ENCODE results near the gene ALPI.
"Not testable (repeated sequence)": the region's sequence is repeated elsewhere in the genome, so short reads cannot be mapped to it uniquely, and the experiment has no call there.

ALPI gene

DNA sequence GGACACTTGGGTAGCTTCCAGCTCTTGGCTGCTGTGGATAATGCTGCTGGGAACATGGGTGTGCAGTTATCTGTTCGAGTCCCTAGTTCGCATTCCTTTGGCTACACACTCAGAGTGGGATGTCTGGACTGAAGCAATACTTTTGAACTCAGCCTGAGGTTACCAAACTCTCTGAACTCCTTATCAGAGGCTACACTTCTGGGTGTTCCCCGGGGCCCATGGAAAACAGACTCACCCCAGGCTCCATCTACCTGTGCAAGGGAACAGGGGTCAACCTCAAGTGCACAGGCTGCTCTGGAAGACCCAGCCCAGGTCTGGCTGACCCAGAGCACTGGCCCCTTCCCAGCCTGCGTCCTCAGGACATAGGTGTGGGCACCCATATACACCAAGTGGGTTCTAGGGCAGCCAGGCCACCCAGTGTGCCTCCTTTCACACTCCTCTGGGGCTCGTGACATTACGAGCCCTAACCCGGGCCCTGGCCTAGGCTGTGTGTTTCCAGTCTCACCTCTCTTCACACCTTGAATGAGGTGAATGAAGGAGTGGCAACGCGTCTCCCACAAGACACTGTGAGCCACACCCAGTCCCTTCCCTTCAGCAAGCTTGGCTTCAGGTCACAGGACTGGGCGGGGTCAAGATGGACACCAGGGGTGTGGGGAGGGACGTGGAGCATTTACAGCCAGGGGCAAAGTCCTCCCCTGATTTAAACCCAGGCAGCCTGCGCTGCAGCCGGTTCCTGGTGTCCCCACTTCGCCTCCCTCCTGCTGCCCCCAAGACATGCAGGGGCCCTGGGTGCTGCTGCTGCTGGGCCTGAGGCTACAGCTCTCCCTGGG is at the start of gene ALPI:
Gene ALPI (plus strand): TSS at position 728 of the 830 bp plus-strand sequence. CDS start 47 bp downstream, at position 775.
- Mint-ChIP-seq H3K4me3 (no peak within 1 kb of the TSS), H3K9me3 (no peaks in the 10 kb centered on the region), H3K27ac (no peak within 1 kb of the TSS), H3K36me3 (no peaks in the 10 kb centered on the region), H3K4me1 (no peaks in the 10 kb centered on the region), H3K27me3 (peaks cover 5% of the 10 kb centered on the region)

DNA sequence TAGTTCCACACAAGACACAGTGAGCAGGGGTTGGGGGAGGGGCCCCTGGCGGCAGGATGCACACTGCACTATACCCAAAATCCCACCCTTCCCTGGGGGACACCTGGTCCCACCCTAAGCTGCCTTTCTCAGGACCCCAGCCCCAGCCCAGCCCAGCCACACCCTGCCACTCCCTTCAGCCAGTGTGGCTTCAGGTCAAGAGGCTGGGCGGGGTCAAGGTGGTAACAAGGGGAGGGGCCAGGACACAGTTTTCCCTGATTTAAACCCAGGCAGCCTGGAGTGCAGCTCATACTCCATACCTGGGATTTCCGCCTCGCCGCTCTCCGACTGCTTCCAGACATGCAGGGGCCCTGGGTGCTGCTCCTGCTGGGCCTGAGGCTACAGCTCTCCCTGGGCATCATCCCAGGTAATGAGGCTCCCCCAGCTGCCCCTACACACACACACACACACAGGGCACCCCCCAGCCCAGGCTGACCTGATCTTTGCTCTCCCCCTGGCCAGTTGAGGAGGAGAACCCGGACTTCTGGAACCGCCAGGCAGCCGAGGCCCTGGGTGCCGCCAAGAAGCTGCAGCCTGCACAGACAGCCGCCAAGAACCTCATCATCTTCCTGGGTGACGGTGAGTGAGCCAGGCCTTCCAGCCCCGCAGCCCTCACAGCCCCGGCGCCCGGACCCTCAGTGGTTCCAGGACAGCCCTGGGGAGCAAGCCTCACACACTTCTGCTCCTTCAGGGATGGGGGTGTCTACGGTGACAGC is 49.2 kb upstream of the ALPI start, which contains the start of gene ALPG:
Gene ALPG (plus strand): TSS at position 289 of the 755 bp plus-strand sequence. CDS start 51 bp downstream, at position 340.
- H3K9me3 Mint-ChIP-seq, result no peaks in the 10 kb centered on the region
- no peak within 1 kb of the TSS for H3K4me3 Mint-ChIP-seq
- no peak within 1 kb of the TSS for H3K27ac Mint-ChIP-seq
- no peaks in the 10 kb centered on the region for H3K27me3 Mint-ChIP-seq
- H3K4me1 Mint-ChIP-seq, result no peaks in the 10 kb centered on the region
- no peaks in the 10 kb centered on the region for H3K36me3 Mint-ChIP-seq

DNA sequence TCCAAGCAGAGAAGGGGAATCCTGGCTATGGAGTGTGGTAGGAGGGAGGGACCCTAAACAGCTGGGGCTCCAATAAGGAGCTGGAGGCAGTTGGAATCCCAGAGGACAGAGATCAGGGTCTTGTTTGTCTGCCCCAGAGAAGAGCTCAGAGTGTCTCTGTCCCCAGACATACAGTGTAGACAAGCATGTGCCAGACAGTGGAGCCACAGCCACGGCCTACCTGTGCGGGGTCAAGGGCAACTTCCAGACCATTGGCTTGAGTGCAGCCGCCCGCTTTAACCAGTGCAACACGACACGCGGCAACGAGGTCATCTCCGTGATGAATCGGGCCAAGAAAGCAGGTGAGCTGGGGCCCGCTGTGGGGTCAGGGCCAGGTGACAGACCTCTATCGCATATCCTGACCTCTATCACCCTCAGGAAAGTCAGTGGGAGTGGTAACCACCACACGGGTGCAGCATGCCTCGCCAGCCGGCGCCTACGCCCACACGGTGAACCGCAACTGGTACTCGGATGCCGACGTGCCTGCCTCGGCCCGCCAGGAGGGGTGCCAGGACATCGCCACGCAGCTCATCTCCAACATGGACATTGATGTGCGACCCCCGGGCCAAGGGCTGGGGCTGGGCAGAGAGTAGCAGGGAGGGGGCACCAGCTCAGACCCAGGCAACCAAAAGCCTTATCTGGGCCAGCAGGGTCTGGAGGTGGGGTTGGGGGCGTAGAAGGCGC is 48.4 kb upstream of the ALPI start:
- not testable (repeated sequence) for H3K27me3 Mint-ChIP-seq, H3K4me1 Mint-ChIP-seq, H3K9me3 Mint-ChIP-seq, H3K27ac Mint-ChIP-seq, H3K36me3 Mint-ChIP-seq, H3K4me3 Mint-ChIP-seq

DNA sequence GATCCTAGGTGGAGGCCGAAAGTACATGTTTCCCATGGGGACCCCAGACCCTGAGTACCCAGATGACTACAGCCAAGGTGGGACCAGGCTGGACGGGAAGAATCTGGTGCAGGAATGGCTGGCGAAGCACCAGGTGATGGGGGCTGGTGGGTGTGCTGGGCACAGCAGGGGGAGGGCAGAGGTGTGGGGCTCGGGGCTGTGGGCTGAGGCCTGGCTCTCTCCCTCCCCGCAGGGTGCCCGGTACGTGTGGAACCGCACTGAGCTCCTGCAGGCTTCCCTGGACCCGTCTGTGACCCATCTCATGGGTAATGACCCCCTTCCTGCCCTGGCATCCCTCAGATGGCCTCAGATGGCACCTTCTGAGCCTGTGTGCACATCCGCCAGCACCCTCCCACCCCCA is 47.7 kb upstream of the ALPI start:
- not testable (repeated sequence) for H3K4me1 Mint-ChIP-seq, H3K27me3 Mint-ChIP-seq, H3K4me3 Mint-ChIP-seq, H3K27ac Mint-ChIP-seq, H3K9me3 Mint-ChIP-seq, H3K36me3 Mint-ChIP-seq

GRCh38 chr2:232409617-232410016 is 46.3 kb upstream of the ALPI start:
- H3K27ac Mint-ChIP-seq, H3K36me3 Mint-ChIP-seq, H3K9me3 Mint-ChIP-seq, H3K4me3 Mint-ChIP-seq, H3K27me3 Mint-ChIP-seq: not testable (repeated sequence)
- peaks cover 13% of the 10 kb centered on the region for H3K4me1 Mint-ChIP-seq

DNA sequence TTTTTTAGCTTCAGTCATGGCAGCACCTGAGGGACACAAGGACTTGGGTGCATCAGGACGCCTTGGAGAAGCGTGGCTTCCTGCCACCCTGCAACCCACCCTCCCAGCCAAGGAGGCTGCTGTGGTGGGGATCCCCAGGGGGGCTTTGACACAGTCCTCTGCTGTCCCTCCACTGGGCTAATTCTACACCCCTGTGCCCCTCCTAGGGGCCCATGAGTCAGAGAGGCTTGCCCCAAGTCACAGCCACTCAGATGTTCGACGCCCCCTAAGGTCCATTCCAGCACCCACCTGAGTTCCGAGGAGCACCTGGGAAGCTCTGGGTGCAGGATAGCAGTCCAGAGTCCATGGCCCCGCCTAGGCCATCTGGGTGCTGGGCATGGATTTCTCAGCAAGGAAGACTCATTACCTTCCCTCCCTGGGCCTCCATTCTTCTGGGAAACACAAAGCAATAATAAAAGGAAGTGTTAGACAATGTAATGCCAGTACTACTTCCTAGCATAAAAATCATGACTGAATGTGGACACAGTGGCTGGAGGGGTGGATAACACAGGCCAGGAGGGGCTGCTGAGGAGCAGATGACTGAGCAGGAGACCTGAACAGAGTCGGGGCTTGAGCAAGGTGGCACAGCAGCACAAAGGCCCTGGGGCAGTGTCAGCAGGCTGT is 45.6 kb upstream of the ALPI start:
- Mint-ChIP-seq H3K4me3 (no peak overlapping the region), H3K27ac (no peak overlapping the region)

GRCh38 chr2:232411901-232412629 is 43.9 kb upstream of the ALPI start:
- Mint-ChIP-seq H3K4me1 (peaks cover 13% of the 10 kb centered on the region), H3K27ac (no peak overlapping the region), H3K27me3 (peaks cover 2% of the 10 kb centered on the region), H3K9me3 (no peaks in the 10 kb centered on the region), H3K4me3 (no peak overlapping the region), H3K36me3 (no peaks in the 10 kb centered on the region)

More for the DNA sequence above, 45.6 kb upstream of the ALPI start:
- Mint-ChIP-seq H3K36me3 (no peaks in the 10 kb centered on the region), H3K4me1 (peaks cover 13% of the 10 kb centered on the region), H3K9me3 (no peaks in the 10 kb centered on the region), H3K27me3 (peaks cover 1% of the 10 kb centered on the region)

GRCh38 chr2:232412986-232413385 is 43.0 kb upstream of the ALPI start:
- peaks cover 13% of the 10 kb centered on the region for H3K4me1 Mint-ChIP-seq
- no peak overlapping the region for H3K4me3 Mint-ChIP-seq
- peaks cover 2% of the 10 kb centered on the region for H3K27me3 Mint-ChIP-seq
- no peak overlapping the region for H3K27ac Mint-ChIP-seq
- no peaks in the 10 kb centered on the region for H3K9me3 Mint-ChIP-seq
- H3K36me3 Mint-ChIP-seq, result no peaks in the 10 kb centered on the region

- Mint-ChIP-seq H3K27me3 (peaks cover 9% of the 10 kb centered on the region), H3K36me3 (no peaks in the 10 kb centered on the region), H3K9me3 (no peaks in the 10 kb centered on the region), H3K4me1 (peaks cover 22% of the 10 kb centered on the region), H3K4me3 (no peak overlapping the region), H3K27ac (no peak overlapping the region)
These were observed 40.7 kb upstream of the ALPI start for GRCh38 chr2:232415138-232415690.

DNA sequence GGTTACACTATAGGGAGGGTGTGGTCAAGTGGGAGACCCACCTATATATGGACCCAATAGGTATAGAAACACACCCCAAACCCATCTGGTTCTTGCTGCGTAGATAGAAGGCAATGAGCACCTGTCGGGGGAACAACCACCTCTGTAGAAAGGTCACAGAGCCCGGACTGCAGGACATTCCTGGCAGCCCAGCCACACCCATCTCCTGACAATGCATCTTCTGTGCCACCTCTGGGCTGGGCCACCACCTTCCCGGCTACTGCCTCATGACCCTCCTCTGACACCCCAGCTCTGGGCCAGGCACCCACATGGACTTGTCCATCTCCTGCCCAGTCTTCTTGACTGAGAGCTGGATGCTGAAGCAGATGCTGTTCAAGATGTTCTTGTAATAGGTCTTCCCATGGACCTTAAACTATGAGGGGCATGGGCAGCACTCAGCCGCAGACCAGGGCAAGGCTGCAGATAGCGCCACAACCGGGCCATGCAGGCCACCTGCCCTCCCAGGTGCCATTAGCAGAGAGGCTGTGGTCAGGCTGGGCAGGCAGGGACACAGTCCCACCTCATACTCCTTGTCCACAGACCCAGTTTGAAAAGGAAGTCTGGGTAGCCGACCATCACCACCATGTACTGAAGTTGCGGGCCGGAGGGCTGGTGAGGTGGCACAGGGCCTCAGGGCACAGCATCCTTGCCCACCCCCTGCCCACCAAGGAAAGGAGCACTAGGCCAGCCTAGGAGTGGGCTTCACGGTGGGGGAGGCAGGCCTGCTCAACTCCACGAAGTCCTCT is 40.0 kb upstream of the ALPI start:
- Mint-ChIP-seq H3K36me3 (no peaks in the 10 kb centered on the region), H3K4me3 (no peak overlapping the region), H3K27me3 (peaks cover 9% of the 10 kb centered on the region), H3K4me1 (peaks cover 22% of the 10 kb centered on the region), H3K27ac (no peak overlapping the region), H3K9me3 (no peaks in the 10 kb centered on the region)

- Mint-ChIP-seq H3K4me3 (no peak overlapping the region), H3K27me3 (peaks cover 11% of the 10 kb centered on the region), H3K4me1 (peaks cover 22% of the 10 kb centered on the region), H3K9me3 (no peaks in the 10 kb centered on the region), H3K27ac (no peak overlapping the region), H3K36me3 (no peaks in the 10 kb centered on the region)
These were observed 39.2 kb upstream of the ALPI start for GRCh38 chr2:232416521-232417470.

DNA sequence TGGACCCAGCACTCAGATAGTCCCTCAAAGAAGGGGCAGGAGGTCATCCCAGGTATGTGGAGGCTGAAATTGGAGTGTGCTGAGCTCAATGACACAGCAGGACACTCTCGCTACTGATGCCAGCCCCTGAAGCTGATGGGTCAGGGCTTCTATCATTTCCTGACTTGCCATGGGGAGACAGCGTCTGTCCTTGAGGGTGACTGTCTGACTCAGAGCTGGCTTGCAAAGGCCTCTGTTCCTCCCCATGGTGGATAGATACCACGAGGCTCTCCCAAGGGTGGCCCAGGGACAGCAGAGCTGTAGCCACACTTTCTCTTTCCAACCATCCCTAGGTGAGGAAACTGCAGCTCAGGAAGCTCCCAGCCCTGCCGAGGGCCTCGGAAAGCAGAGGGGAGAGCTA is 38.5 kb upstream of the ALPI start:
- Mint-ChIP-seq H3K27me3 (peaks cover 15% of the 10 kb centered on the region), H3K27ac (no peak overlapping the region), H3K4me1 (peaks cover 20% of the 10 kb centered on the region), H3K36me3 (no peaks in the 10 kb centered on the region), H3K4me3 (no peak overlapping the region), H3K9me3 (no peaks in the 10 kb centered on the region)

GRCh38 chr2:232418056-232418455 is 37.9 kb upstream of the ALPI start:
- H3K9me3 Mint-ChIP-seq, result no peaks in the 10 kb centered on the region
- H3K4me3 Mint-ChIP-seq, result no peak overlapping the region
- no peak overlapping the region for H3K27ac Mint-ChIP-seq
- no peaks in the 10 kb centered on the region for H3K36me3 Mint-ChIP-seq
- peaks cover 15% of the 10 kb centered on the region for H3K4me1 Mint-ChIP-seq
- H3K27me3 Mint-ChIP-seq, result peaks cover 18% of the 10 kb centered on the region
